B cell (primary cell): ENCODE measurements around the gene TRMT61A. TPM values are rescaled to one million over a fixed set of nuclear protein-coding genes. Genes with fewer than 3 reads are reported as not detected.
A peak's percentile ranks its signal among the peaks of the same experiment; 100 is the strongest.

Experiments
- ATAC-seq: fragments of 200-7000 bp; cut with Tn5 transposase; one replicate; pipeline ENCODE4 v1.10.0; 2021; ENCODE audit warnings: low read depth, mild to moderate bottlenecking, moderate number of reproducible peaks, moderate library complexity
- CTCF ChIA-PET: fragments of 350-600 bp; sonication (Branson Sonifier 250); formaldehyde crosslinking; loops from one replicate; lab custom pipeline; 2021; ENCODE audit warnings: antibody characterized with exemption, inconsistent platforms; lab: Charles Lee
- POLR2A ChIA-PET: fragments of 350-600 bp; sonication (Branson Sonifier 250); formaldehyde crosslinking; loops from one replicate; lab custom pipeline; 2021; ENCODE audit warnings: antibody characterized with exemption; lab: Charles Lee
- DNase-seq: peaks from one replicate; pipeline ENCODE4 v3.0.0; 2013
- H2AFZ ChIP-seq: 2 replicates; pipeline ENCODE4 v1.6.1; 2012; ENCODE audit warnings: mild to moderate bottlenecking, low read depth, low read length; ENCODE audit not compliant: insufficient read depth, poor library complexity, severe bottlenecking
- H3K27ac ChIP-seq, 2 donors: 1 replicate in 1 of 2; 2 replicates in 1 of 2; pipeline ENCODE4 v1.5.1; 2012 to 2013; ENCODE audit warnings: low read length in 2 of 2, mild to moderate bottlenecking in 2 of 2, moderate library complexity in 1 of 2
- H3K27me3 ChIP-seq, 4 experiments: fragments of 200-600 bp in 1 of 4; sonication (generic) in 1 of 4; replicated peaks in 1 of 4; 1 replicate in 2 of 4; 2 replicates in 2 of 4; pipeline versions ENCODE4 v1.6.1 to v1.7.0; 2013 to 2016; ENCODE audit warnings: low read length in 3 of 4, mild to moderate bottlenecking in 2 of 4, mixed read lengths in 1 of 4, moderate library complexity in 1 of 4; ENCODE audit not compliant: insufficient read depth in 4 of 4, control insufficient read depth in 3 of 4; ENCODE audit errors: control extremely low read depth in 1 of 4
- H3K36me3 ChIP-seq, 2 experiments: replicated peaks in 1 of 2; 1 replicate in 1 of 2; 2 replicates in 1 of 2; pipeline versions ENCODE4 v1.6.1 to v1.7.1; 2013; ENCODE audit warnings: low read length in 1 of 2; ENCODE audit not compliant: insufficient read depth in 2 of 2, control insufficient read depth in 1 of 2; ENCODE audit errors: control extremely low read depth in 1 of 2, extremely low read depth in 1 of 2
- H3K4me1 ChIP-seq, 2 donors: fragments of 200-600 bp in 1 of 2; sonication (generic) in 1 of 2; 1 replicate in 1 of 2; 2 replicates in 1 of 2; pipeline versions ENCODE4 v1.5.1 to v1.6.1; 2013 to 2017; ENCODE audit warnings: low read length in 2 of 2; ENCODE audit not compliant: control insufficient read depth in 2 of 2, insufficient read depth in 2 of 2
- H3K4me2 ChIP-seq: replicated peaks from 2 replicates; pipeline ENCODE3; 2012; ENCODE audit warnings: mild to moderate bottlenecking, low read depth, low read length; ENCODE audit not compliant: poor library complexity, severe bottlenecking
- H3K4me3 ChIP-seq, 5 experiments: fragments of 200-600 bp in 1 of 5; sonication (generic) in 1 of 5; 1 replicate in 3 of 5; 2 replicates in 2 of 5; pipeline versions ENCODE4 v1.5.1 to v1.7.0; 2011 to 2016; ENCODE audit warnings: low read length in 4 of 5, mild to moderate bottlenecking in 4 of 5, low read depth in 2 of 5, control low read depth in 1 of 5, moderate library complexity in 1 of 5; ENCODE audit not compliant: insufficient read depth in 1 of 5; ENCODE audit errors: control extremely low read depth in 1 of 5, extremely low read depth in 1 of 5
- H3K79me2 ChIP-seq: fragments of 200-600 bp; sonication (generic); one replicate; pipeline ENCODE4 v1.6.0; 2016; ENCODE audit warnings: low read length; ENCODE audit not compliant: control insufficient read depth, insufficient read depth
- H3K9ac ChIP-seq: fragments of 200-600 bp; sonication (generic); 2 replicates; pipeline ENCODE4 v1.6.1; 2017; ENCODE audit warnings: mild to moderate bottlenecking, low read length, moderate library complexity
- H3K9me3 ChIP-seq, 3 donors: one replicate each; pipeline versions ENCODE4 v1.6.1 to v1.7.1; 2013; ENCODE audit warnings: low read length in 2 of 3; ENCODE audit not compliant: control insufficient read depth in 2 of 3, insufficient read depth in 1 of 3; ENCODE audit errors: control extremely low read depth in 1 of 3
- H4K20me1 ChIP-seq: 2 replicates; pipeline ENCODE4 v1.6.0; 2012; ENCODE audit warnings: mild to moderate bottlenecking, low read length; ENCODE audit not compliant: insufficient read depth, control insufficient read depth, poor library complexity, severe bottlenecking
- H3K27ac Mint-ChIP-seq: one replicate; pipeline ENCODE4 v1.8.0; 2021; ENCODE audit warnings: mixed read lengths
- H3K27me3 Mint-ChIP-seq: one replicate; pipeline ENCODE4 v1.8.0; 2021; ENCODE audit warnings: mixed read lengths
- H3K4me1 Mint-ChIP-seq: one replicate; pipeline ENCODE4 v1.8.0; 2021; ENCODE audit warnings: mixed read lengths
- H3K4me3 Mint-ChIP-seq: one replicate; pipeline ENCODE4 v1.8.0; 2021; ENCODE audit warnings: mixed read lengths
- H3K9me3 Mint-ChIP-seq: one replicate; pipeline ENCODE4 v1.8.0; 2022; ENCODE audit warnings: mixed read lengths; ENCODE audit not compliant: insufficient read depth
- CTCF ChIP-seq: fragments of 200-600 bp; IDR thresholded peaks from one replicate; pipeline ENCODE4 v1.8.0; 2022; ENCODE audit warnings: antibody characterized with exemption, mild to moderate bottlenecking
- EZH2 ChIP-seq: IDR thresholded peaks from 2 replicates; pipeline ENCODE4 v1.6.1; 2012; ENCODE audit warnings: borderline replicate concordance, low read depth, mild to moderate bottlenecking, moderate library complexity, low read length; ENCODE audit not compliant: insufficient read depth, poor library complexity, severe bottlenecking
- WGBS: methylation state at CpG from one replicate; pipeline ENCODE4 v1.1.5; 2013; ENCODE audit warnings: missing lambda C conversion rate; ENCODE audit not compliant: insufficient coverage; 5-methylcytosine and 5-hydroxymethylcytosine counted together
- intact Hi-C: fragments of 100-400 bp; cut with micrococcal nuclease; formaldehyde crosslinking; loops from one replicate; pipeline ENCODE4 v1.10.0; 2022
- polyA plus RNA-seq: library from polyadenylated mRNA; depleted of rRNA; stranded (reverse); fragments of >200 nt; gene quantifications from 2 replicates; pipeline ENCODE4 v1.2.3, GENCODE V29; 2012
- total RNA-seq, 2 donors: library from RNA; stranded (reverse); fragments of 120-200 nt in 1 of 2; gene quantifications; 1 replicate in 1 of 2; 2 replicates in 1 of 2; pipeline versions ENCODE4 v1.2.3 to v1.2.4, GENCODE V29; 2013 to 2022

Gene TRMT61A
- total and polyA plus RNA-seq, 2 donors (not counting 1 experiment from before 2014, with no cell fraction given), result 9.5 to 18.4 TPM

- Histone ChIP-seq H3K9ac (peak overlapping the region; percentile 91), H3K36me3 (peaks cover 0 to 6% of the 10 kb centered on the region in 2 experiments), H3K4me3 (peak overlapping the region in 4 of 5 experiments; percentile 79 to 94 (median 85)), H3K4me2 (peak overlapping the region; percentile 96), H3K9me3 (peaks cover 0 to 10% (median 0%) of the 10 kb centered on the region in 3 donors), H3K4me1 (peaks cover 33 to 49% of the 10 kb centered on the region in 2 donors), H2AFZ (peak overlapping the region; percentile 92), H3K79me2 (peaks cover 24% of the 10 kb centered on the region), H3K27ac (peak overlapping the region; percentile 34 to 84), H3K27me3 (peaks cover 0 to 6% (median 3%) of the 10 kb centered on the region in 4 experiments), H4K20me1 (peaks cover 34% of the 10 kb centered on the region)
- intact Hi-C loops, result loop anchor here (2.0 to 5.0 kb wide), 3 partner anchors 35 to 936 kb away; partner anchors contain the start of genes BAG5, COA8, RCOR1 and XRCC3
- Mint-ChIP-seq H3K27ac (peak overlapping the region; percentile 96), H3K9me3 (no peaks in the 10 kb centered on the region), H3K4me1 (peaks cover 53% of the 10 kb centered on the region), H3K27me3 (peaks cover 3% of the 10 kb centered on the region), H3K4me3 (peak overlapping the region; percentile 88)
- 84% methylated on average over 10 of the region's 10 CpGs for WGBS
- POLR2A ChIA-PET, result interaction anchor here (0.6 to 1.4 kb wide), 4 partner anchors 7 to 198 kb away, joined by 3 to 4 read pairs (median 3); partner anchors contain the start of gene BAG5
- DNase-seq (no peak), ATAC-seq (no peak)
- CTCF ChIA-PET, result interaction anchor here (1.3 to 6.2 kb wide), 4 partner anchors 10 to 34 kb away, joined by 3 to 42 read pairs (median 19); partner anchors contain the start of gene BAG5
- TF ChIP-seq EZH2 (no peak), CTCF (no peak)
Observed at GRCh38 chr14:103528146-103528586, 830 bp upstream of the TRMT61A start.
